ENCODE results near the gene XRRA1.

XRRA1 gene

DNA sequence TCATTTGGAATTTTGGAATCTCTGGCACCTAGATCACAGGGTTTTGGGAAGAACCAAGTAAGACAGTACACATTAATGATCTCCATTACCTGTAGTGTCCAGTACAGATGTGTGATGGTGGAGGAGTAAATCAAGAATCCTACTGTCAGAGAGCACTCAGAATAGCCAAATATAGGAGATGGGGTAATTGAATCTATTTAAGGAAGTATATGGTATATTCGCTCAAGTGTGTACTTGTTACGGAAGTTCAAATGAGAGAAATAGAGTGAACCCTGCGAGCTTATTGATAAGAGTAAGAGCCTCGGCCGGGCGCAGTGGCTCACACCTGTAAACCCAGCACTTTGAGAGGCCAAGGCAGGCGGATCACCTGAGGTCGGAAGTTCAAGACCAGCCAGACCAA lies 2.3 kb upstream of the XRRA1 start:
- DNase-seq (ENCODE audit: low spot score), result no peak

- DNase-seq (ENCODE audit: low spot score), result no peak
Measured at GRCh38 chr11:74950374-74950969, 1.6 kb upstream of the XRRA1 start.

GRCh38 chr11:74949753-74950137 lies 854 bp upstream of the XRRA1 start:
- DNase-seq (ENCODE audit: low spot score), result no peak

DNA sequence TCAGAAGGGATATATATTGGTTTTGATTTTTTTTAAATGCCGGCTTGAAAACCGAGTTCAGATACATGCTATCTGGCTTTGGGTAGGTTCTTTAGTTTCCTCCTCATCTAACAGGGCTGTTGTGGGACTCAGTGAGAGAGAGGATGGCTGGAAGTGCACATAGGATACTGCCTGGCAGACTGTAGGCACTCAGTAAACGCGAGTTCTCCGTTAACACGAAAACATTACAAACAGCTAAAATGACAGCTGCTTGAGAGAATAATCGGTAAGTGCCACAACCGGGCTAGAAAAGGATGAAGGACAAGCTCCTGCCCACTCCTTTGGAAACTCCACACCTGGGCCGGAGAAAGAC lies 369 bp downstream of the XRRA1 start:
- DNase-seq (ENCODE audit: low spot score), result peak; percentile 3

DNA sequence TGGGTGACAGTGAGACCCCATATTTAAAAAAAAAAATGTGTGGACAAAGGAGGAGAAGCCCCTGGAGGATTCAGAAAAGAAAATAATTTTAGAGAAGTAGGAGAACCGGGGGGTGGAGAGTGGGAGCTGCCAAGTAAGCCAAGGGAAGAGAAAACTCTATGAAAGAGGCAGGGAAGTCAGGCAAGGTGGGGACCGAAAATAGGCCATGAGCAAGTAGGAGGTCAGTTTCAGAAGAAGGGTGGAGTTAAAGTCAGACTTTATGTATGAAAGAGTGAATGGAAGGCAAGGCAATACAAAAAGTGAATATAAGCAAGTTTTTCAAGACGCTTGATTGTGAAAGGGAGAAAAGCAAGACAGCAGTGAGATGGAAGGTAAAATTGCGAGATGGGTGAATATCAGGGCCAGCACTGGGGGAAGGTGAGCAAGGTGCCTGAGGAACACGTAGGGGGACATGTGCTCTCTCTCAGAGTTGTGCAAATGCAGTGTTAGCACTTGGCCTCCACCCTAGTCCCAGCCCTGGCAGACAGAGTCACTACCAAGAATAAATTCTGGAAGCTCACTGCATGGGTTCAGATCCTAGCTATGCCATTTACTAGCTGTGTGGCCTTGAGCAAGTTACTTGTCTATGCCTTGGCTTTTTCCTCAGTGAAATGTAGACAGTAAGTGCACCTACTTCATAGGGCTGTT lies 6.7 kb downstream of the XRRA1 start:
- DNase-seq (ENCODE audit: low spot score), result no peak

DNA sequence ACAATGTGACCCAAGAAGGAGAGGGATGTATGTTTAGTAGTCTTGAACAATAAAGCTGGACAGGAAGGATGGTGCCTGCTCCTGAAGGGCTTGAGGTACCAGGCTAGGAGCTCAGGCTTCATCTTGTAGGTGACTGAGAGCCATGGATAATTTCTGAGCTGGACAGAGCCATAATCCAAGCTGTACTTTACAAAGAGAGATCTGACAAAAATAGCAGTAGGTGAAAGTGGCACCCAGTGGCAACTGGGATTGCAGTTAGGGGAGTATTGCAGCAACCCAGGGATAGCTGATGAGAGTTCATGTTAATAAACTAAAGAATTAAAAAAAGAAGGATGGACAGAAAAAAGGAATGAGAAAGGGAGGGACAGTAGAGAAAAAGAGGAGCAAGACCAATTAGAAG lies 7.4 kb downstream of the XRRA1 start:
- DNase-seq (ENCODE audit: low spot score), result no peak

DNA sequence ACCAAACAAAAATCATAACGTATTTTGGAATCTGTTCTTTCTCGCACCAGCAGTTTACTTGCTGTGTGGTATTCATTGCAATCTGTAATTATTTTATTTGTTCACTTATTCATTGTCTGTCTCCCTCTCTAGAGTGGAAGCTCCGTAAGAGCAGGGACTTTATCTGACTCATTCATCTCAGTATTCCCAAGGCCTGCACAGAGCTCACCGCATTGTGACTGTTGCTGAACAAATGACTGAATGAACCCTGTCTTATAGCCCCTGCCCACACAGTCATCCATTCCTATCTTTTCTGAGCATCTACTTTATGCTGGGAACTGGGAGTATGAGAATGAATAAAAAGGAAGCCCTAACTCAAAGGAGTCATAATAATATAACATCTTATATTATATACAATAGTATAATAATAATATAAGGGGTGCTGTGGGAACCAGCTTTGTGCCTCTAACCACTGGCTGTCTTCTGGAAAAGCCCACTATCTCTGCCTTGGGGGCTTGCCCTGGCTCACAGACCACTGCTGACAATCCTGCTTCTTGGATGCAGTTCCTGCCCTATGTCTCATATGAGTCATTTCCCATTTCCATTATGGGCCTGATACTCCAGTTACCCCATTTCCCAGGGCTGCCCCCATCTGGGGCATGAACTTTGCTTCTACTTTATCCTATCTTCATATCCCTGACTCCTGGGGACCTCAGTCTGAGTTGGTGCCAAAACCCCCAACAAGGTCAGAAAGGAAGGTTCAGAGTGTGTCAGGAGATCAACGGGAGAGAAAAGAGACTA lies 11.0 kb downstream of the XRRA1 start:
- no peak for DNase-seq (ENCODE audit: low spot score)

GRCh38 chr11:74936976-74937375 lies 11.9 kb downstream of the XRRA1 start:
- DNase-seq (ENCODE audit: low spot score), result no peak

DNA sequence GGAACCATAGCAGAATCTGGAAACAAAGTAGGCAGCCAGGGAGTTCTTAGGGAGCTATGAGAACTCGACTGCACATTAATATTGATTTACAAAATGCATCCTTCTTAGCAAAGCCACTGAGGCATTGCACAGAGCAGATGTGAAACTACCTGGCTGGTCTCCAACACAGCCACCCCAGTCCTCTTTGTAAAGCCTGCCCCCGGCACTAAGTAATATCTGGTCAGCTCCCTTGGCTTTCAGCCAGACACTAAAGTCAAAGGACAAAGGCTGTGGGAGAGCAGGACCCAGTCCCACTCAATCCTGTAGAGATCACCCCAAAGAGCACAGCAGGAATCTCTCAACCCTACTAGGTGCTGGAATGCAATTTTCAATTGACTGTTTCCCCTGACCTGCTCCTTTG lies 12.8 kb downstream of the XRRA1 start:
- DNase-seq (ENCODE audit: low spot score), result no peak

- DNase-seq (ENCODE audit: low spot score), result no peak
Measured at GRCh38 chr11:74935285-74935684, 13.6 kb downstream of the XRRA1 start.

GRCh38 chr11:74933765-74934164 lies 15.1 kb downstream of the XRRA1 start:
- DNase-seq (ENCODE audit: low spot score), result no peak

GRCh38 chr11:74932797-74933196 lies 16.1 kb downstream of the XRRA1 start:
- DNase-seq (ENCODE audit: low spot score), result no peak

- DNase-seq (ENCODE audit: low spot score), result no peak
Measured at GRCh38 chr11:74932169-74932568, 16.7 kb downstream of the XRRA1 start.

- peak; percentile 72 for DNase-seq (ENCODE audit: low spot score)
Measured at GRCh38 chr11:74929431-74930363, 19.2 kb downstream of the XRRA1 start.

- DNase-seq (ENCODE audit: low spot score), result no peak
Measured at GRCh38 chr11:74927496-74927895, 21.4 kb downstream of the XRRA1 start.

- no peak for DNase-seq (ENCODE audit: low spot score)
Measured at GRCh38 chr11:74926304-74927030, 22.4 kb downstream of the XRRA1 start.

DNA sequence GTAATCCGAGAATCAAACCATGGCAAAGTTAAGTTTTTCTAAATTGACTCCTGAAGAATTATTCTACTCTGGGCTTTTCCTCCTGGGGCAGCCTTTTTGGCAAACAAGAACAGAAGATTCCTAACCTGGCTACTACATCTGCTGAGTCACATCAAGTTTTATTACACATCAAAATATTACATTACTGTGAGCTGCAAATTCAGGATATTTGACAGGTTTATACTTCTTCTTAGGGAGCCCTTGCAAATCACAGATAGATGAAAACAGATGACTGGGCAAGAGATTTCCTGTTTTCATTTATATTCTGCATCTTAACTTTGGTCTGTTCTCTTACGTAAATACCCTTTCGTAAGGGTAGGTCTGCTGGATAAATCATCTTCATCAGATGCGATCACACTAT lies 23.6 kb downstream of the XRRA1 start:
- DNase-seq (ENCODE audit: low spot score), result no peak

DNA sequence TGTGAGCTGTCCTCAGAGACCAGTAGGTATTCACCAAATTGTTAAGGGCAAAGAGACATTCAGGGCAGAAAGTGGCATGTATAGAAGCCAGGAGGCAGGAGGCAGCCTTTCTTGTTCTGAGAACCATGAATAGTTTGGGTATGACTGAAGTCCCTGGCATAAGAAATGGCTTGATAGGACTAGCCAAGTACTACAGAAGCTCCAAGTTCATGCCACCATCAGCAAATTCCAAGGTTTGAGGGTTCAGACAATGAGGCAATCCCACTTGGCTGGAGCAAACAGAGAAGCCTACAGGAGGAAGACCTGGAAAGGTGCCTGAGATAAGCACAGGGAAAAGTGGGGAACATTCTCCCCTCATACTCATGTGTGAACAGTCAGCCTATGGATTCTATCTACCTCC lies 25.8 kb downstream of the XRRA1 start:
- no peak for DNase-seq (ENCODE audit: low spot score)

GRCh38 chr11:74909812-74910211 lies 39.1 kb downstream of the XRRA1 start:
- no peak for DNase-seq (ENCODE audit: low spot score)

- DNase-seq (ENCODE audit: low spot score), result no peak
Measured at GRCh38 chr11:74909385-74909784, 39.5 kb downstream of the XRRA1 start.

DNA sequence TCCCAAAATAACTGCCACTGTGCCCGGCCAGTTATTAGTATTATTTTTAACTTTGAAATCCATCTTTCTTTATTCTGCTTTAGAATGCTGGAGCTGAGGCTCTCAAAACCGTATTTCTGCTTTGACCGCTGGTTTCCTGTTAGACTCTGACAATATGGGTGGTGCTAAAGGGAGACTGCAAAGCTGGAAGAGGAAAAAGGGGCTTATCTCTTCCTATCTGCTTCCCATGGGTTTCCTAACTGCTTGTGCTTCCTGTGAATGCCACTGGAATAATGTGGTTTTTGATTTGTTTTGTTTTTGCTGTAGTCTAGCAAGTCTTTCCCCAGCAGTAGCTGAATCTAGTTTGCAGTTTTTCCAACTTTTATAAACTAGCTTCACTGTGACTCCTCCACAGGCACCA lies 43.6 kb downstream of the XRRA1 start:
- DNase-seq (ENCODE audit: low spot score), result no peak

GRCh38 chr11:74902342-74902741 lies 46.5 kb downstream of the XRRA1 start:
- no peak for DNase-seq (ENCODE audit: low spot score)

Measured in CD4-positive, alpha-beta T cell treated with Interleukin-15 for 4 hours (primary cell).